Panc1 (cell line): ENCODE data around the gene SSH2. TPM values are rescaled to one million over a fixed set of nuclear protein-coding genes. Genes with fewer than 3 reads are reported as not detected.

Experiments
- ATAC-seq: fragments of 200-7000 bp; cut with Tn5 transposase; 2 replicates; pipeline ENCODE4 v1.9.1; 2020; ENCODE audit warnings: mild to moderate bottlenecking, moderate library complexity
- BruUV-seq: library from RNA; stranded (reverse); fragments of 400-500 nt; replicated peaks from 2 replicates; lab custom pipeline; 2021; lab: Mats Ljungman, UMichigan
- CTCF ChIA-PET: fragments of 300-600 bp; sonication (Branson Sonifier 250); formaldehyde crosslinking; loops from one replicate; lab custom pipeline; 2022; ENCODE audit warnings: antibody characterized with exemption; lab: Charles Lee
- POLR2A ChIA-PET: fragments of 300-600 bp; sonication (Branson Sonifier 250); formaldehyde crosslinking; loops from one replicate; lab custom pipeline; 2022; ENCODE audit warnings: antibody characterized with exemption; lab: Charles Lee
- DNase-seq: peaks from one replicate; pipeline ENCODE4 v3.0.0-alpha.2; 2010; ENCODE audit warnings: low read depth, low spot score
- H3K27ac ChIP-seq: 2 replicates; pipeline ENCODE4 v1.5.1; 2011; ENCODE audit warnings: mild to moderate bottlenecking, low read length, inconsistent platforms
- H3K27me3 ChIP-seq: fragments of 200-500 bp; sonication (Bioruptor generic); 2 replicates; pipeline ENCODE4 v1.6.0; 2014; ENCODE audit warnings: low read length, inconsistent platforms; ENCODE audit not compliant: control insufficient read depth, insufficient read depth
- H3K36me3 ChIP-seq: fragments of 200-500 bp; sonication (Bioruptor generic); 2 replicates; pipeline ENCODE4 v1.5.1; 2014; ENCODE audit warnings: inconsistent platforms, mild to moderate bottlenecking, low read length, moderate library complexity; ENCODE audit not compliant: control insufficient read depth, insufficient read depth
- H3K4me1 ChIP-seq: 2 replicates; pipeline ENCODE4 v1.5.1; 2011; ENCODE audit warnings: inconsistent platforms, mild to moderate bottlenecking, low read length, moderate library complexity; ENCODE audit not compliant: control insufficient read depth, insufficient read depth
- H3K4me3 ChIP-seq, 2 experiments: 2 replicates each; pipeline ENCODE4 v1.5.1; 2011 to 2012; ENCODE audit warnings: low read depth in 2 of 2, low read length in 2 of 2, mild to moderate bottlenecking in 2 of 2, inconsistent platforms in 1 of 2, moderate library complexity in 1 of 2
- H3K9me3 ChIP-seq: fragments of 200-500 bp; sonication (Bioruptor generic); 2 replicates; pipeline ENCODE4 v1.5.1; 2014; ENCODE audit warnings: low read depth, mild to moderate bottlenecking, inconsistent platforms, low read length, moderate library complexity; ENCODE audit not compliant: control insufficient read depth, insufficient read depth
- CTCF ChIP-seq: fragments of 450-650 bp; IDR thresholded peaks from 2 replicates; pipeline ENCODE4 v1.5.1; 2017; ENCODE audit warnings: mild to moderate bottlenecking
- POLR2AphosphoS5 ChIP-seq: IDR thresholded peaks from 2 replicates; pipeline ENCODE4 v1.6.1; 2012; ENCODE audit warnings: mild to moderate bottlenecking, low read depth, low read length, moderate library complexity
- SIN3A ChIP-seq: IDR thresholded peaks from 2 replicates; pipeline ENCODE4 v1.6.1; 2012; ENCODE audit warnings: low read depth, mild to moderate bottlenecking, low read length, moderate library complexity, borderline replicate concordance; ENCODE audit not compliant: insufficient read depth
- TCF7L2 ChIP-seq: IDR thresholded peaks from 2 replicates; pipeline ENCODE4 v1.6.1; 2011; ENCODE audit warnings: mild to moderate bottlenecking, low read depth, low read length, inconsistent platforms
- in situ Hi-C: cut with HindIII; loops from 2 replicates; pipeline ENCODE4 v1.10.0; 2016; ENCODE audit warnings: low sequenced_read_pairs, low pct_unique_long_range_greater_than_20kb
- intact Hi-C: fragments of 100-400 bp; cut with micrococcal nuclease; formaldehyde crosslinking; loops from one replicate; pipeline ENCODE4 v1.10.0; 2022; ENCODE audit not compliant: unreplicated experiment
- total RNA-seq: library from RNA; stranded (reverse); gene quantifications from one replicate; pipeline ENCODE4 v1.2.1, GENCODE V29; 2021; ENCODE audit not compliant: unreplicated experiment
- TF ChIP-seq, protein P1 (sequence below), 2 experiments: IDR thresholded peaks; 2 replicates each; pipeline ENCODE4 v1.6.1; 2011 to 2012; ENCODE audit warnings: low read depth in 2 of 2, control low read depth in 1 of 2, low read length in 1 of 2, mild to moderate bottlenecking in 1 of 2, moderate library complexity in 1 of 2; ENCODE audit not compliant: insufficient read depth in 1 of 2

Gene SSH2
- total RNA-seq, 1 experiment from 2014 or later, result 30.6 TPM

- intact Hi-C loops, result no loop called here
- DNase-seq (no peak), ATAC-seq (no peak)
- in situ Hi-C loops, result no loop called here
- no peaks in the 10 kb centered on the region for H3K9me3 ChIP-seq
- no TSS peak for BruUV-seq
- POLR2A ChIA-PET, result no interaction called here
- CTCF ChIA-PET, result no interaction called here
- H3K27me3 ChIP-seq, result no peaks in the 10 kb centered on the region
- no peak overlapping the region for H3K27ac ChIP-seq
- H3K4me3 ChIP-seq, result peak overlapping the region in 1 of 2 experiments; percentile 31; a peak in 1 of 4 replicates
- no peaks in the 10 kb centered on the region for H3K36me3 ChIP-seq
- TF ChIP-seq CTCF (no peak), POLR2AphosphoS5 (no peak), TCF7L2 (no peak), SIN3A (no peak)
- TF ChIP-seq, protein P1, sequence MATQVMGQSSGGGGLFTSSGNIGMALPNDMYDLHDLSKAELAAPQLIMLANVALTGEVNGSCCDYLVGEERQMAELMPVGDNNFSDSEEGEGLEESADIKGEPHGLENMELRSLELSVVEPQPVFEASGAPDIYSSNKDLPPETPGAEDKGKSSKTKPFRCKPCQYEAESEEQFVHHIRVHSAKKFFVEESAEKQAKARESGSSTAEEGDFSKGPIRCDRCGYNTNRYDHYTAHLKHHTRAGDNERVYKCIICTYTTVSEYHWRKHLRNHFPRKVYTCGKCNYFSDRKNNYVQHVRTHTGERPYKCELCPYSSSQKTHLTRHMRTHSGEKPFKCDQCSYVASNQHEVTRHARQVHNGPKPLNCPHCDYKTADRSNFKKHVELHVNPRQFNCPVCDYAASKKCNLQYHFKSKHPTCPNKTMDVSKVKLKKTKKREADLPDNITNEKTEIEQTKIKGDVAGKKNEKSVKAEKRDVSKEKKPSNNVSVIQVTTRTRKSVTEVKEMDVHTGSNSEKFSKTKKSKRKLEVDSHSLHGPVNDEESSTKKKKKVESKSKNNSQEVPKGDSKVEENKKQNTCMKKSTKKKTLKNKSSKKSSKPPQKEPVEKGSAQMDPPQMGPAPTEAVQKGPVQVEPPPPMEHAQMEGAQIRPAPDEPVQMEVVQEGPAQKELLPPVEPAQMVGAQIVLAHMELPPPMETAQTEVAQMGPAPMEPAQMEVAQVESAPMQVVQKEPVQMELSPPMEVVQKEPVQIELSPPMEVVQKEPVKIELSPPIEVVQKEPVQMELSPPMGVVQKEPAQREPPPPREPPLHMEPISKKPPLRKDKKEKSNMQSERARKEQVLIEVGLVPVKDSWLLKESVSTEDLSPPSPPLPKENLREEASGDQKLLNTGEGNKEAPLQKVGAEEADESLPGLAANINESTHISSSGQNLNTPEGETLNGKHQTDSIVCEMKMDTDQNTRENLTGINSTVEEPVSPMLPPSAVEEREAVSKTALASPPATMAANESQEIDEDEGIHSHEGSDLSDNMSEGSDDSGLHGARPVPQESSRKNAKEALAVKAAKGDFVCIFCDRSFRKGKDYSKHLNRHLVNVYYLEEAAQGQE (IDR thresholded peaks at IDR 0.05; ENCODE audit: insufficient read depth in 1 of 2, low read depth in 2 of 2, low read length in 1 of 2), result no peak
- H3K4me1 ChIP-seq, result no peaks in the 10 kb centered on the region
Observed at GRCh38 chr17:29761040-29761761, 168.8 kb downstream of the SSH2 start.

DNA sequence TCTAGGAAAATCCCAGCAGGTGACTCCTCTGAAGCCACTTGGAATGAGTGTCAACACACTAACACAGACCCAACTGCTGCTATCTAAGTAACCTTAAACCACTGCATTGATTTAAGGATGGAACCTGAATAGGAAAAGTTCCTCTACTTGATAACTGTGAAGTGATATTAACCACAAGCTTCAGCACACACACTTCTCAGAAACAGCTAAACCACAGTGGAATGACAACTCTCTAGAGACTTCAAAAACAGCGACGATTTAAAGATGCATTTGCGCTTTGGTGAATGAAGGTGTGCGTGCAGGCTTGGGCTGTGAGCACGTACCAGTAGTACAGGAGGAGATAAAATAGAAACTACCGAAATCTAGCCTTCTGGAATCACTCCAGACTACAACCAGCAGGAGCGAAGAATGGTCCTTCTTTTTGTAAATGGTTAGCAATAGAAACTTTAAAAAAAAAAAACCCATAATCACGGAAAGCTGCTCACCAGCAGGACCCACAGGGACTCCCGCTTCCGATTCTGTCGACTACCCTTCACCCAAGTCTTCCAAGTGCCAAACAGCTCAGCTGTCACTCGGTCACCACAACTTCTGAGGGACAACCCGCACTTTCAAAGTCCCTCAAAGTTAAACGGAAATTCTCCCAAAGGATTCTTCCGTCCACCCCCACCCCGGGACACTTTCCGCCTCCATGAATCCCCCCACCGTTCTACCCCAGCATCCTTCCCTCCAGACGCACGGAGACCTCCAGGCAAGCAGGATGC is 169.6 kb downstream of the SSH2 start:
- ChIA-PET POLR2A (interaction anchor here (0.5 kb wide), 1 partner anchor 10 kb away, joined by 7 read pairs; no protein-coding TSS in a partner anchor), CTCF (no interaction called here)
- H3K27ac ChIP-seq, result no peak overlapping the region
- in situ Hi-C loops, result no loop called here
- H3K27me3 ChIP-seq, result no peaks in the 10 kb centered on the region
- no peaks in the 10 kb centered on the region for H3K4me1 ChIP-seq
- H3K4me3 ChIP-seq, result peak overlapping the region in 1 of 2 experiments; percentile 31; a peak in 1 of 4 replicates
- DNase-seq, result no peak
- ATAC-seq, result no peak
- H3K36me3 ChIP-seq, result no peaks in the 10 kb centered on the region
- TF ChIP-seq POLR2AphosphoS5 (no peak), SIN3A (no peak), TCF7L2 (no peak), CTCF (no peak)
- TF ChIP-seq, protein P1 (IDR thresholded peaks at IDR 0.05; ENCODE audit: insufficient read depth in 1 of 2, low read depth in 2 of 2, low read length in 1 of 2), result no peak
- intact Hi-C loops, result no loop called here
- no peaks in the 10 kb centered on the region for H3K9me3 ChIP-seq
- no TSS peak for BruUV-seq
